ENCODE results near the gene SLC7A11.
A peak's percentile ranks its signal among the peaks of the same experiment; 100 is the strongest.
"Not testable (repeated sequence)": the region's sequence is repeated elsewhere in the genome, so short reads cannot be mapped to it uniquely, and the experiment has no call there.

Gene SLC7A11

GRCh38 chr4:138241281-138242075 is 671 bp downstream of the SLC7A11 start:
- DNase-seq: no peak

GRCh38 chr4:138239491-138239890 is 2.7 kb downstream of the SLC7A11 start:
- no peak for DNase-seq

GRCh38 chr4:138238521-138239292 is 3.4 kb downstream of the SLC7A11 start:
- no peak for DNase-seq

GRCh38 chr4:138237132-138237531 is 5.0 kb downstream of the SLC7A11 start:
- not testable (repeated sequence) for DNase-seq

- DNase-seq: no peak
Observed at GRCh38 chr4:138236037-138236436, 6.1 kb downstream of the SLC7A11 start.

- no peak for DNase-seq
Observed at GRCh38 chr4:138235419-138235952, 6.7 kb downstream of the SLC7A11 start.

DNA sequence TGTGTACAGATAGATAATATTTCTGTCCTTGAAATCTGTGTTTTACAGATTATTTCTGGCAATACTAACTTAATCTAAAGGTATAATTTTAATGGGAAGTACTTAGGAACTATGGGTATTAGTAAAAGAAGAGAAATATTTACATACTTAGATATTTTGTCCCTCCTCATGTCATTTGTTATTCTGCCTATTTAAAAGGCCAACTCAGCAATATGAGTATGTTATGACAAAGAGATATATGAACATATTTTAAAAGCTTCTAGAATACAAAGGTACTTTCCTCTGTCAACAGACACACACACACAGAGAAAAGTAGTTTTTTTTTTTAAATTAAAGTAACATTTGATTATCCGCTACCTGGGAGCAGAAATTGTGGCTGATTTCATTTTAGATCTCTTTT is 7.9 kb downstream of the SLC7A11 start:
- no peak for DNase-seq

DNA sequence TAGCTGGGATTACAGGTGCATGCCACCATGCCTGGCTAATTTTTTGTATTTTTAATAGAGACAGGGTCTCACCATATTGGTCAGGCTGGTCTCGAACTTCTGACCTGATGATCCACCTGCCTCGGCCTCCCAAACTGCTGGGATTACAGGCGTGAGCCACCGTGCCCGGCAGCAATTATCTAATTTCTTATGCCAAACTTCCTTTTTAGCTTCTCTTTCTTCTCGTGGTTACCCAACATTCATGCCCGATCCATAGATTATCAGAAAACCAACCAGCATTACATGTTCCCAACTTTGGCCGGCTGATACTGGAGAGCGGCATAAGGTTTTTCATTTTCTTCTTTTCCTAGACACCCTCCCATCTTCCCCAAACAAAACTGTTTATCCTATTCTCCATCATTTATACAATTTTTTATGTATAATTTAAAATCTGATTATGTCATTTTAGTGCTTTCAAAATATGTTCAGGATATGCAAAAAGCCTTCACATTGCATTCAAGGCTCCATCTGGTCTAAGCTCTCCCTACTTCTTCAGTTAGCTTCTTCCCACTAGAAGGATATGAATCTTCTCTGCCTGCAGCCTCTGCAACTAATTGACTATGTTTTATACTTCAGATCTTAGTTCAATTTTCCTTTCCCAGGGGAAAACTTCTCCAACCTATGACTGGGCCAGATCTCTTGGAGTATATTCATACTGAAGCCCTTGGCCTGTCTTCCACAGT is 8.7 kb downstream of the SLC7A11 start:
- DNase-seq: no peak

GRCh38 chr4:138232364-138232763 is 9.8 kb downstream of the SLC7A11 start:
- DNase-seq: no peak

DNA sequence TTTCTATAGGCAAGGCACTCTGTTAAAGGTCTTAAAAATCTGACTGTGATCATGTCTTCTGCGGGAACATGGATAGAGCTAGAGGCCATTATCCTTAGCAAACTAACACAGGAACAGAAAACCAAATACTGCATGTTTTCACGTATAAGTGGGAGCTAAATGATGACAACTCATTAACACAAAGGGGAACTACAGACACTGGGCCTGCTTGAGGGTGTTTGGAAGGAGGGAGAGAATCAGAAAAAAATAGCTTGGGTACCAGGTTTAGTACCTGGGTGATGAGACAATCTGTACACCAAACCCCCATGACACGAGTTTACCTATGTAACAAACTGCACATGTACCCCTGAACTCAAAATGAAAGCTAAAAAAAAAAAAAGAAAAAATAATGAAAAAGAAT is 12.1 kb downstream of the SLC7A11 start:
- DNase-seq: no peak

DNA sequence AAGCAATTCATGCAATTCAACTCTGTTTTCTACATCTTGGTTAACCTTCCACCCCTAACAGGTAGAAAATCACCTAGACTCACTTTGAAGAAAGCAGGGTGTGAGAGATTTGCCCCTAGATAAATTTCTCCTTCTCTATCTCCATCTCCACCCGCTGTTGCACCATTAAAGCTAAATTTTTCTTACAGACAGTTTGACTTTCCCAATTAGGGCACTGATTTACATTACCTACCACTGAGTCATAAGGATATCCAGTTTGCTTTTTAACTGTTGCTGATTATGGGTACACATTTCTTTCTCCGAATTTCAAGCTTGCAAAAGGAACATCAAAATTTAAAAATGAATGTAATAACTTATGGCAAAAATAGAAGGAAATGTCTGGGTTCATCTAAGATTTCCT is 13.0 kb downstream of the SLC7A11 start:
- no peak for DNase-seq

GRCh38 chr4:138226351-138226750 is 15.8 kb downstream of the SLC7A11 start:
- DNase-seq: no peak

DNA sequence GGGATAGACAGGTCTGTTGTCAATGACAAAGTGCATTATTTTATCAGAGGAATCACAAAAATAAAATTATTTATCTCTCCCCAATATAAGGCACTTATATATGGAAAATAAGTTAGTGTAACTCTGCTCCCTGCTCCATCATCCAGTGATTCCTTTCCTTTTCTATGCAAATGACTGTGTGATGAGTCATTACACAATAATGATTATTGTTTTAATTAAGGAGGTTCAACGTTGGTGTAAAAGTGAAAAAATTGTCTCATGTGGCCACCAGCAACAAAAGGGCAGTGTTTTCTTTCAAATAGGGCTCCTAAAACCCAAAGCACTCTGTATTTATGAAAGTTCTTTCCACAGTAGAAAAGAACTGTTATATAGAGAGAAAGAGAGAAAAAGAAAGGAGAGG is 16.7 kb downstream of the SLC7A11 start:
- DNase-seq: no peak

- DNase-seq: no peak
Observed at GRCh38 chr4:138224614-138225013, 17.5 kb downstream of the SLC7A11 start.

DNA sequence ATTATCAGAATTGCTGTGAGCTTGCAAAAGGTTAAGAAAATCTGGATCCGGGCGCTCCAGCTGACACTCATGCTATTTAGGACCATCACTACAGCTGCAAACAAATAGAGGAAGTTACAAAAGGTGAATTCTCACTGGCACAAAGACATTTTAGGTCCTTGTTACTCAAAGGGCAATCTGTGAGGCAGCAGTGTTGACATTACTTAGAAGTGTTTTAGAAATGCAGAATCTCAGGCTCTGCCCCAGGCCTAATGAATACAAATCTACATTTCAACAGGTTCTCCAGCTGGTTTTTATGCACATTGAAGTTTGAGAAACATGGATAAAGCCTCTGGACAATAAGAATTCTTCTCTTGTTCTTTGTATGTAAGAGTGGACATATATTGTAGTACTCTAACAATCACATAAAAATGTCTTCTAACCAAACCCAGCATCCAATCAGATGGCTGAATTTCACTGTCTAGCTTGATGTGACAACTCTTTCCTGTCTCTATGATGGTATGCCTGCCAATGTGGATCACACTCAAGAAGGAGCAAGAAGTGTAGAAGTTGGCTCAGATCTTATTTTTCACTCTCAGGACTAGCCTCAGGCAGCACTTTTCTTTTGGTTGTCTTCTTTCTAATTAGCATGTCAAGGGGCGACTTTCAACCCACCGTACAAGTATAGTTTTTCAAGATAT is 18.8 kb downstream of the SLC7A11 start:
- DNase-seq: no peak

- DNase-seq: peak; percentile 30
Observed at GRCh38 chr4:138222046-138222445, 20.1 kb downstream of the SLC7A11 start.

- no peak for DNase-seq
Observed at GRCh38 chr4:138218976-138219375, 23.2 kb downstream of the SLC7A11 start.

- DNase-seq: no peak
Observed at GRCh38 chr4:138217567-138217966, 24.6 kb downstream of the SLC7A11 start.

GRCh38 chr4:138216272-138216867 is 25.8 kb downstream of the SLC7A11 start:
- DNase-seq: no peak

GRCh38 chr4:138210576-138210975 is 31.6 kb downstream of the SLC7A11 start:
- not testable (repeated sequence) for DNase-seq

DNA sequence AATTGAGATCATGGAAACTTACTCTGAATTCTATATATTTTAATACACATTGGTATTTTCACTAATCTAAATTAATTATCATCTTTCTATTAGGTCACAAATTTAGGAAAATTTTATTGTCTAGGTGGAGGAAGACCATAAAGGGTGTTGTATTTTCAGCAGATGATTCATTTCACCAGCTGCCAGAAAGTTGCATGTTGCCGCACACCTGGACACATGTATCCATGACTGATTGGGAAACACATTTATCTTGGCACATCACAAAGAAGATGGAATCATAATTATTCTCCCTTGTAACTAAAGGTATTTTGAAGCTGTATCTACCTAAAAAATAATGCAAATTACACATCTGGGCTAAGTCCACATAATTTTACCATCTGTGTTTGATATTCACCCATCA is 33.1 kb downstream of the SLC7A11 start:
- no peak for DNase-seq

GRCh38 chr4:138205531-138206233 is 36.5 kb downstream of the SLC7A11 start:
- no peak for DNase-seq
